HepG2 (cell line): ENCODE data around the gene HBQ1. TPM values are rescaled to one million over a fixed set of nuclear protein-coding genes. Genes with fewer than 3 reads are reported as not detected.

Experiments used
- BCL6 ChIP-seq: IDR thresholded peaks from 2 replicates; pipeline ENCODE4 v1.6.1; 2016; ENCODE audit warnings: missing genetic modification reagents, missing compliant biosample characterization
- CBX1 ChIP-seq: IDR thresholded peaks from one replicate; pipeline ENCODE4 v1.6.1; 2016; ENCODE audit warnings: antibody characterized with exemption, low read depth
- CC2D1A ChIP-seq: sonication (generic); formaldehyde crosslinking; IDR thresholded peaks from 2 replicates; pipeline ENCODE4 v1.8.1; 2023; ENCODE audit warnings: mild to moderate bottlenecking, missing genetic modification reagents
- CENPT ChIP-seq: sonication (generic); formaldehyde crosslinking; IDR thresholded peaks from 2 replicates; pipeline ENCODE4 v1.8.0; 2022; ENCODE audit warnings: low read depth, mild to moderate bottlenecking, moderate library complexity, missing genetic modification reagents
- EEA1 ChIP-seq: sonication (generic); formaldehyde crosslinking; IDR thresholded peaks from 2 replicates; pipeline ENCODE4 v1.5.1; 2020; ENCODE audit warnings: mild to moderate bottlenecking, missing genetic modification reagents, borderline replicate concordance
- ELF3 ChIP-seq: IDR thresholded peaks from 2 replicates; pipeline ENCODE4 v1.6.1; 2016; ENCODE audit warnings: missing genetic modification reagents, missing compliant biosample characterization
- HNF4A ChIP-seq: sonication (generic); formaldehyde crosslinking; IDR thresholded peaks from 2 replicates; pipeline ENCODE4 v1.4.0; 2020; ENCODE audit warnings: missing genetic modification reagents
- HNRNPL ChIP-seq: fragments of 200-400 bp; formaldehyde crosslinking; IDR thresholded peaks from 2 replicates; pipeline ENCODE4 v1.6.1; 2017; ENCODE audit warnings: mild to moderate bottlenecking, low read depth, low read length
- HOXA5 ChIP-seq: sonication (generic); formaldehyde crosslinking; IDR thresholded peaks from 2 replicates; pipeline ENCODE4 v1.4.0; 2020; ENCODE audit warnings: missing genetic modification reagents
- JUND ChIP-seq: sonication (generic); formaldehyde crosslinking; IDR thresholded peaks from 2 replicates; pipeline ENCODE4 v1.8.0; 2022; ENCODE audit warnings: mild to moderate bottlenecking, missing genetic modification reagents
- MBD4 ChIP-seq: IDR thresholded peaks from 2 replicates; pipeline ENCODE4 v1.6.1; 2012; ENCODE audit warnings: low read length, inconsistent platforms, borderline replicate concordance
- MED13 ChIP-seq: sonication (generic); formaldehyde crosslinking; IDR thresholded peaks from 2 replicates; pipeline ENCODE4 v1.5.0; 2020; ENCODE audit warnings: missing genetic modification reagents
- NR3C1 ChIP-seq: sonication (generic); formaldehyde crosslinking; IDR thresholded peaks from 2 replicates; pipeline ENCODE4 v1.4.0; 2020; ENCODE audit warnings: missing genetic modification reagents
- RARA ChIP-seq: IDR thresholded peaks from 2 replicates; pipeline ENCODE4 v1.6.1; 2016; ENCODE audit warnings: missing genetic modification reagents, missing compliant biosample characterization
- RARG ChIP-seq: sonication (generic); formaldehyde crosslinking; IDR thresholded peaks from 2 replicates; pipeline ENCODE4 v1.4.0; 2020; ENCODE audit warnings: low read depth, mild to moderate bottlenecking, missing genetic modification reagents
- SP4 ChIP-seq: sonication (generic); formaldehyde crosslinking; IDR thresholded peaks from 2 replicates; pipeline ENCODE4 v1.8.1; 2023; ENCODE audit warnings: mild to moderate bottlenecking, missing genetic modification reagents
- ZBTB1 ChIP-seq: sonication (generic); formaldehyde crosslinking; IDR thresholded peaks from 2 replicates; pipeline ENCODE4 v1.4.0; 2020; ENCODE audit warnings: missing genetic modification reagents, borderline replicate concordance
- ZNF282 ChIP-seq: fragments of 450-650 bp; IDR thresholded peaks from 2 replicates; pipeline ENCODE4 v1.6.1; 2018; ENCODE audit not compliant: partially characterized antibody
- ZNF615 ChIP-seq: sonication (generic); formaldehyde crosslinking; IDR thresholded peaks from 2 replicates; pipeline ENCODE4 v1.5.0; 2020; ENCODE audit warnings: mild to moderate bottlenecking, missing genetic modification reagents, borderline replicate concordance
- ZNF703 ChIP-seq: sonication (generic); formaldehyde crosslinking; IDR thresholded peaks from 2 replicates; pipeline ENCODE4 v1.5.1; 2020; ENCODE audit warnings: missing genetic modification reagents, mild to moderate bottlenecking, moderate library complexity, borderline replicate concordance
- ZNF790 ChIP-seq: sonication (generic); formaldehyde crosslinking; IDR thresholded peaks from 2 replicates; pipeline ENCODE4 v1.8.0; 2022; ENCODE audit warnings: missing genetic modification reagents, mild to moderate bottlenecking, borderline replicate concordance
- ZNF850 ChIP-seq: sonication (generic); formaldehyde crosslinking; conservative IDR thresholded peaks from 2 replicates; pipeline ENCODE4 v1.9.0; 2021; ENCODE audit warnings: mild to moderate bottlenecking, missing genetic modification reagents
- polyA plus RNA-seq, 8 experiments: library from polyadenylated mRNA; depleted of rRNA in 3 of 8; stranded (reverse) in 7 of 8; unstranded in 1 of 8; fragments of >200 nt; fragmentation: Illumina TruSeq in 4 of 8; extraction: Trizol in 4 of 8; gene quantifications; 2 replicates each; pipeline versions ENCODE4 v1.2.1 to v1.2.3, GENCODE V29; 2011 to 2016; ENCODE audit warnings: low read depth in 4 of 8, missing spikeins in 1 of 8, mixed read lengths in 1 of 8; ENCODE audit not compliant: insufficient read depth in 1 of 8
- total RNA-seq, 5 experiments: library from RNA; depleted of rRNA; stranded (reverse); fragments of >200 nt; fragmentation: Illumina TruSeq; extraction: Trizol; gene quantifications; 2 replicates each; pipeline ENCODE4 v1.2.3, GENCODE V29; 2016; ENCODE audit warnings: low read depth in 1 of 5
- TF ChIP-seq, protein P1 (sequence below): sonication (generic); formaldehyde crosslinking; IDR thresholded peaks from 2 replicates; pipeline ENCODE4 v1.4.0; 2020; ENCODE audit warnings: mild to moderate bottlenecking, missing genetic modification reagents
- TF ChIP-seq, protein P2 (sequence below): sonication (generic); formaldehyde crosslinking; IDR thresholded peaks from 2 replicates; pipeline ENCODE4 v1.5.1; 2020; ENCODE audit warnings: mild to moderate bottlenecking, missing genetic modification reagents
- TF ChIP-seq, protein P3 (sequence below): sonication (generic); formaldehyde crosslinking; IDR thresholded peaks from 2 replicates; pipeline ENCODE4 v1.4.0; 2020; ENCODE audit warnings: mild to moderate bottlenecking, missing genetic modification reagents, borderline replicate concordance

Gene HBQ1
- total and polyA plus RNA-seq, 2 of the 13 experiments (the other 11 are each of a cell fraction or from before 2014, with no cell fraction given), result 4.9 to 7.4 TPM

DNA sequence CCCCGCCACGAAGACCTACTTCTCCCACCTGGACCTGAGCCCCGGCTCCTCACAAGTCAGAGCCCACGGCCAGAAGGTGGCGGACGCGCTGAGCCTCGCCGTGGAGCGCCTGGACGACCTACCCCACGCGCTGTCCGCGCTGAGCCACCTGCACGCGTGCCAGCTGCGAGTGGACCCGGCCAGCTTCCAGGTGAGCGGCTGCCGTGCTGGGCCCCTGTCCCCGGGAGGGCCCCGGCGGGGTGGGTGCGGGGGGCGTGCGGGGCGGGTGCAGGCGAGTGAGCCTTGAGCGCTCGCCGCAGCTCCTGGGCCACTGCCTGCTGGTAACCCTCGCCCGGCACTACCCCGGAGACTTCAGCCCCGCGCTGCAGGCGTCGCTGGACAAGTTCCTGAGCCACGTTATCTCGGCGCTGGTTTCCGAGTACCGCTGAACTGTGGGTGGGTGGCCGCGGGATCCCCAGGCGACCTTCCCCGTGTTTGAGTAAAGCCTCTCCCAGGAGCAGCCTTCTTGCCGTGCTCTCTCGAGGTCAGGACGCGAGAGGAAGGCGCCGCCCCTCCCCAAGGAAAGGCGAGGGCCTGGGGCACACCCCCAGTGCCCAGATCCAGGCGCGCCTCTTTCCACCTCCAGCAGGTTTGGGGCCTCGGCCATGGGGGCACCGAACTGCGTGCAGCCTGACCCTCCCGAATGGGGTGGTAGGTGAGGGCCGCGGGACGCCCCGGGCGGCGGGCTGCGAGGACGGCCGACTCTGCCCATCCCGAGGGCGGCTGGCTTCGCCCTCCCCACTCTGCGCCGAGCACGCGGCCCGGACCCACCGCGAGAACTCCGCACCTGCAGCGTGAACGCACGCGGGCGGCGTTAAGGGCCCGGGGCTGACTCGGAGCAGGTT lies 664 bp downstream of the HBQ1 start (continued):
- TF ChIP-seq EEA1 (CRISPR knock-in tag) (peak; percentile 99; the same call in 1 of the 2 replicates), ZBTB1 (peak; percentile 75), ZNF282 (no peak), HNF4A (CRISPR knock-in tag) (no peak), MBD4 (no peak), ZNF850 (CRISPR knock-in tag) (0 out of 2 replicates have a peak, but pooled peaks have one; percentile 82), MED13 (CRISPR knock-in tag) (peak; percentile 85; the same call in 1 of the 2 replicates), RARG (CRISPR knock-in tag) (0 out of 2 replicates have a peak, but pooled peaks have one; percentile 39), ELF3 (CRISPR knock-in tag) (peak; percentile 86), JUND (CRISPR knock-in tag) (peak; percentile 87), ZNF615 (CRISPR knock-in tag) (peak; percentile 88), NR3C1 (CRISPR knock-in tag) (no peak), ZNF790 (CRISPR knock-in tag) (peak; percentile 98; the same call in 1 of the 2 replicates), CC2D1A (CRISPR knock-in tag) (no peak), HOXA5 (CRISPR knock-in tag) (peak; percentile 95), CENPT (CRISPR knock-in tag) (peak; percentile 99), RARA (peak; percentile 66; the same call in 1 of the 2 replicates), BCL6 (CRISPR knock-in tag) (peak; percentile 34; the same call in 1 of the 2 replicates), ZNF703 (CRISPR knock-in tag) (peak; percentile 91; the same call in 1 of the 2 replicates), SP4 (peak; percentile 87), HNRNPL (no peak), CBX1 (peak; percentile 95)
- TF ChIP-seq, protein P1, sequence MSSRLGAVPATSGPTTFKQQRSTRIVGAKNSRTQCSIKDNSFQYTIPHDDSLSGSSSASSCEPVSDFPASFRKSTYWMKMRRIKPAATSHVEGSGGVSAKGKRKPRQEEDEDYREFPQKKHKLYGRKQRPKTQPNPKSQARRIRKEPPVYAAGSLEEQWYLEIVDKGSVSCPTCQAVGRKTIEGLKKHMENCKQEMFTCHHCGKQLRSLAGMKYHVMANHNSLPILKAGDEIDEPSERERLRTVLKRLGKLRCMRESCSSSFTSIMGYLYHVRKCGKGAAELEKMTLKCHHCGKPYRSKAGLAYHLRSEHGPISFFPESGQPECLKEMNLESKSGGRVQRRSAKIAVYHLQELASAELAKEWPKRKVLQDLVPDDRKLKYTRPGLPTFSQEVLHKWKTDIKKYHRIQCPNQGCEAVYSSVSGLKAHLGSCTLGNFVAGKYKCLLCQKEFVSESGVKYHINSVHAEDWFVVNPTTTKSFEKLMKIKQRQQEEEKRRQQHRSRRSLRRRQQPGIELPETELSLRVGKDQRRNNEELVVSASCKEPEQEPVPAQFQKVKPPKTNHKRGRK (CRISPR knock-in tag), result no peak
- TF ChIP-seq, protein P2, sequence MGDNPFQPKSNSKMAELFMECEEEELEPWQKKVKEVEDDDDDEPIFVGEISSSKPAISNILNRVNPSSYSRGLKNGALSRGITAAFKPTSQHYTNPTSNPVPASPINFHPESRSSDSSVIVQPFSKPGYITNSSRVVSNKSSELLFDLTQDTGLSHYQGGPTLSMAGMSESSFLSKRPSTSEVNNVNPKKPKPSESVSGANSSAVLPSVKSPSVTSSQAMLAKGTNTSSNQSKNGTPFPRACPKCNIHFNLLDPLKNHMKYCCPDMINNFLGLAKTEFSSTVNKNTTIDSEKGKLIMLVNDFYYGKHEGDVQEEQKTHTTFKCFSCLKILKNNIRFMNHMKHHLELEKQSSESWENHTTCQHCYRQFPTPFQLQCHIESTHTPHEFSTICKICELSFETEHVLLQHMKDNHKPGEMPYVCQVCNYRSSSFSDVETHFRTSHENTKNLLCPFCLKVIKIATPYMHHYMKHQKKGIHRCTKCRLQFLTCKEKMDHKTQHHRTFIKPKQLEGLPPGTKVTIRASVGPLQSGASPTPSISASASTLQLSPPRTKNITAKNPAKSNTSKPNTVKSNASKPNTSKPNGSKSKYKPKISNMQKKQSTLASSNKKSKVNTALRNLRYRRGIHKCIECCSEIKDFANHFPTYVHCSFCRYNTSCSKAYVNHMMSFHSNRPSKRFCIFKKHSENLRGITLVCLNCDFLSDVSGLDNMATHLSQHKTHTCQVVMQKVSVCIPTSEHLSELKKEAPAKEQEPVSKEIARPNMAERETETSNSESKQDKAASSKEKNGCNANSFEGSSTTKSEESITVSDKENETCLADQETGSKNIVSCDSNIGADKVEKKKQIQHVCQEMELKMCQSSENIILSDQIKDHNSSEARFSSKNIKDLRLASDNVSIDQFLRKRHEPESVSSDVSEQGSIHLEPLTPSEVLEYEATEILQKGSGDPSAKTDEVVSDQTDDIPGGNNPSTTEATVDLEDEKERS (CRISPR knock-in tag), result no peak
- TF ChIP-seq, protein P3, sequence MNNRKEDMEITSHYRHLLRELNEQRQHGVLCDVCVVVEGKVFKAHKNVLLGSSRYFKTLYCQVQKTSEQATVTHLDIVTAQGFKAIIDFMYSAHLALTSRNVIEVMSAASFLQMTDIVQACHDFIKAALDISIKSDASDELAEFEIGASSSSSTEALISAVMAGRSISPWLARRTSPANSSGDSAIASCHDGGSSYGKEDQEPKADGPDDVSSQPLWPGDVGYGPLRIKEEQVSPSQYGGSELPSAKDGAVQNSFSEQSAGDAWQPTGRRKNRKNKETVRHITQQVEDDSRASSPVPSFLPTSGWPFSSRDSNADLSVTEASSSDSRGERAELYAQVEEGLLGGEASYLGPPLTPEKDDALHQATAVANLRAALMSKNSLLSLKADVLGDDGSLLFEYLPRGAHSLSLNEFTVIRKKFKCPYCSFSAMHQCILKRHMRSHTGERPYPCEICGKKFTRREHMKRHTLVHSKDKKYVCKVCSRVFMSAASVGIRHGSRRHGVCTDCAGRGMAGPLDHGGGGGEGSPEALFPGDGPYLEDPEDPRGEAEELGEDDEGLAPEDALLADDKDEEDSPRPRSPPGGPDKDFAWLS (CRISPR knock-in tag), result no peak
